HUES64 (cell line): ENCODE data around the gene P4HB.

Experiments
- H3K27ac ChIP-seq: 2 replicates; pipeline ENCODE4 v1.7.0; 2013; ENCODE audit warnings: low read depth, low read length, inconsistent platforms
- H3K27me3 ChIP-seq: 2 replicates; pipeline ENCODE4 v1.6.1; 2013; ENCODE audit warnings: mild to moderate bottlenecking, low read length; ENCODE audit not compliant: insufficient read depth
- H3K36me3 ChIP-seq: 2 replicates; pipeline ENCODE4 v1.6.1; 2013; ENCODE audit warnings: mild to moderate bottlenecking, low read length; ENCODE audit not compliant: insufficient read depth
- H3K4me1 ChIP-seq: 2 replicates; pipeline ENCODE4 v1.6.1; 2013; ENCODE audit warnings: mild to moderate bottlenecking, low read length, moderate library complexity; ENCODE audit not compliant: insufficient read depth
- H3K4me3 ChIP-seq: 2 replicates; pipeline ENCODE4 v1.5.1; 2013; ENCODE audit warnings: mild to moderate bottlenecking, low read length, moderate library complexity
- H3K9ac ChIP-seq: 2 replicates; pipeline ENCODE4 v1.6.1; 2013; ENCODE audit warnings: mild to moderate bottlenecking, low read depth, low read length
- H3K9me3 ChIP-seq: 2 replicates; pipeline ENCODE4 v1.6.1; 2013; ENCODE audit warnings: low read depth, low read length; ENCODE audit not compliant: insufficient read depth
- WGBS: fragments of 150-250, 120-280 bp; methylation state at CpG from one replicate; pipeline ENCODE4 v1.1.7; 2013; ENCODE audit warnings: missing lambda C conversion rate; 5-methylcytosine and 5-hydroxymethylcytosine counted together

P4HB gene

DNA sequence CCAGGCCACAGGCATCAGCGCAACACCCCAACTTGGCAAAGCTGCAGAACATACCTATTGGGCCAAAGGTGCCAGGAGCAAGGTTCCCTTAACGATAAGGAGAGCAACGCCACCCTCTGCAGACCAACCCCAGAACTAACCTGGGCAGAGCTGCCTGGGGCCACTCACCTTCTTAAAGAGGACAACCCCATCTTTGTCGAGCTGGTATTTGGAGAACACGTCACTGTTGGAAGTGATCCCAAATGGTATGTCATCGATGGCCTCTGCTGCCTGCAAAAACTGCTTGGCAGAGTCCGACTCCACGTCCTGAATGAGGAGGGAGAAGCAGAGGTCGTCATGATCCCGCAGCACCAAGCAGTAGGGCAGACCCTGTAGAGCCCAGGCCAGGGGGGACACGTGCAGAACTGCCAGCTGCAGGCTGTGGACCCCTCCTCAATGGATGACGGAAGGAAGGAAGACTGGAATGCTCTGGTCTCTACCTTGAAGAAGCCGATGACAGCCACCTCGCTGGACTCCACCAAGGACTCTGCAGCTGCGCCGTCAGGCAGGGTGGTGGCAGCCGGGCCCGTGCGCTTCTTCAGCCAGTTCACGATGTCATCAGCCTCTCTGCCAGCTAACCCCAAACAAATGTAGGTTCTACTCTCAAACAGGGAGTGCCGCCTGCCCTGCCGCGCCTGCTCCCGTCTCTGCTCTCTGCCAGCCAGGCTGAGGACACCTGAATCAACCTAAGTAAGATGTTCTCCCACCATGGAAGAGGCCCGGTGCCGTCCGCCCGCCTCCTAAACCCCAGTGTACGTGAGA is 5.2 kb downstream of the P4HB start:
- H3K27ac ChIP-seq: no peak overlapping the region

DNA sequence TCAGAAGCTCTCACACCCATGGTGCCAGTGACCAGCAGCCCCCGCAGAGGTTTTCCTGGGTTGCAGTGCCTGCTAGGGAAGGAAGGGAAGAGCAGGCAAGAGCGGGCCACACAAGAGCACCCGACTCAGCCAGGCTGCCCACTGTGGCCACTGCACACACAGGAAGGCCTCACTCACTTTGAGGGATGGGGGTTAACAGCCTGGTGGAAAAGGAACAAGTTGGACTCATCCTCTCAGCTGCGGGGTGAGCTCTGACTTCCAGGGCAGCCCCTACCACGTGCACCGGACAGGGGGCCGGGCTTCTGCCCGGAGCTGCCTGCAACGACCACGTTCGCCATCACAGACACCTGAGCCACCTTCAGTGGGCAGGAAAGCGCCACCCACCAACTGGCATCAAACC is 8.1 kb downstream of the P4HB start:
- 96% methylated on average over 12 of the region's 12 CpGs for WGBS
- Histone ChIP-seq H3K4me1 (no peaks in the 10 kb centered on the region), H3K9me3 (no peaks in the 10 kb centered on the region), H3K4me3 (no peak overlapping the region), H3K36me3 (peaks cover 81% of the 10 kb centered on the region), H3K9ac (no peak overlapping the region), H3K27me3 (no peaks in the 10 kb centered on the region), H3K27ac (no peak overlapping the region)

More for the DNA sequence above, 5.2 kb downstream of the P4HB start:
- no peak overlapping the region for H3K4me3 ChIP-seq
- H3K36me3 ChIP-seq: peaks cover 83% of the 10 kb centered on the region
- 96% methylated on average over 29 of the region's 29 CpGs for WGBS
- no peaks in the 10 kb centered on the region for H3K27me3 ChIP-seq
- H3K9me3 ChIP-seq: no peaks in the 10 kb centered on the region
- 0 out of 2 replicates have a peak, but pooled peaks cover 5% of the 10 kb centered on the region for H3K4me1 ChIP-seq
- H3K9ac ChIP-seq: no peak overlapping the region

DNA sequence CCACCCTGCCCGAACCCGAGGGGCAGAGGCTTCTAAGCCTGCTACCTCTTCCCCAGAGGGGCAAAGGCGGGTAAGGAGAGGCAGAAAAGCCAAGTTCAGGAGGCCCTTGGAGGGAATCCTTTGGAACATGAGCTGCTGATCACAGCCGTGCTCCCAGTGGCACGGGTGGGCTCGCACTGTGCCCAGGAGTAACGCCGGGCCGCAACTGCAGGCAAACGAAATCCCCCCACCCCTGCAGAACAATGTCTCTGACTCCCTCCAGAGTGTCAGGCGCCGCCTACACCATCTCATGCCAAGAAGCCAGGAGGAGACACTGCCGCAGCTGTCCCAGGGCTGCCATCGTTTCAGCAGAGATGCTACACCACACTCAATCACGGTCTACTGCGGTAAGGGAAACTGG is 8.9 kb downstream of the P4HB start:
- WGBS: 97% methylated on average over 16 of the region's 16 CpGs
- no peak overlapping the region for H3K27ac ChIP-seq

DNA sequence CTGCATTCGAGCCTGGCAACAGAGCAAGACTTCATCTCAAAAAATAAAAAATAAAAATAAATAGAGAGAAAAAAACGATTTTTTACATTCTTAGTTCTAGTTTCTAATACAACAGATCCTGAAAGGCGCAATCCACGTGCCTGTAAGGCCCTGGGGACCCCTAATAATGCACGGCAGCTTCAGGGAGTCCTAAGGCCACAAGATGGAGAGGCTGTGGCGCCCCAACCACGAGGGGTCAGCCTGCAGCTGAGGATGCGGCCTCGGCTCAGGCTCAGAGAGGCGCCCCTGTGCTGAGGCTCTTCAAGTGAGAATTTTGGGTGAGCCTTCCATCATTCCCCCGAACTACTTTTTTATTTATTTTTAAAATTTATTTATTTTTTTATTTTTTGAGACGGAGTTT is 10.9 kb downstream of the P4HB start:
- H3K27ac ChIP-seq: no peak overlapping the region
- H3K36me3 ChIP-seq: peaks cover 84% of the 10 kb centered on the region
- WGBS: 95% methylated on average over 10 of the region's 12 CpGs
- H3K9ac ChIP-seq: no peak overlapping the region
- H3K4me1 ChIP-seq: no peaks in the 10 kb centered on the region
- no peaks in the 10 kb centered on the region for H3K9me3 ChIP-seq
- no peaks in the 10 kb centered on the region for H3K27me3 ChIP-seq
- no peak overlapping the region for H3K4me3 ChIP-seq

More for the DNA sequence above, 8.9 kb downstream of the P4HB start:
- H3K9me3 ChIP-seq: no peaks in the 10 kb centered on the region
- no peaks in the 10 kb centered on the region for H3K27me3 ChIP-seq
- H3K4me1 ChIP-seq: no peaks in the 10 kb centered on the region
- H3K4me3 ChIP-seq: no peak overlapping the region
- no peak overlapping the region for H3K9ac ChIP-seq
- peaks cover 82% of the 10 kb centered on the region for H3K36me3 ChIP-seq

DNA sequence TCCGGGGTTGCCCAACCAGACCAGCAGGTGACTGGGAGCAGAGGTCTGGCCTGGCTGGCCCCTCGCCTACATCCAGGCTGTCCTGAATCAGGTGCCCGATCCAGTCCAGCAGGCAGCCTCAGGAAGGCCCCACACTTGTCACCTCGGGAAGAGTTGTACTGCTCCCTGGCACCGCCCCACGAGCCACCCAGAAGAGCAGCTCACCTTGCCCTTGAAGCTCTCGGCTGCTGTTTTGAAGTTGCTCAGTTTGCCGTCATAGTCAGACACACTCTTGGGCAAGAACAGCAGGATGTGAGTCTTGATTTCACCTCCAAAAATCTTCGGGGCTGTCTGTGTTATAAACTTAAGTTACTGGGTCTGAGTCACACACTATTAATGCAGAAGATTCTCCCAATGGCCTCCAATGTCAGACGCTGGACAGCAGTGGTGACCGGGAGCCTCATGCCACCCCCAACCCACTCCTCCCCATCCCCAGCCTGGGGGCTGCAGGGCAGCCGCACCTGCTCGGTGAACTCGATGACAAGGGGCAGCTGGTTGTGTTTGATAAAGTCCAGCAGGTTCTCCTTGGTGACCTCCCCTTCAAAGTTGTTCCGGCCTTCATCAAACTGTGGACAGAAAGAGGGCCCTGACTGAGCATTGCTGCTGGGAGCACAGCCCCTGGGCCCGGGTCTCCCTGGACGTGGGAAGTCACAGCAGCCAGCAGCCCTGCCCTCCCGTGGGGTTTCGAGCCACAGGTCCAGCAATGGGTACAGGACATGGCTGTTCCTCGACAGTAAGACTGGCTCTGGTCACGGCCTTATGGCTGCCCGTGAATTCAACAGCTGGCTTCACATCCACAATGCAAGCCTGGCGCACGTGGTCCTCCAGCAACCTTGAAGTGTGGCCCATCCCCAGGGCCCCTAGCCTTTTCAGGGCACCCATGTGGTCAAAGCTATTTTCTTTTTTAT is 13.3 kb downstream of the P4HB start:
- Histone ChIP-seq H3K4me3 (no peak overlapping the region), H3K9ac (no peak overlapping the region), H3K27me3 (no peaks in the 10 kb centered on the region), H3K4me1 (no peaks in the 10 kb centered on the region), H3K9me3 (no peaks in the 10 kb centered on the region), H3K27ac (no peak overlapping the region), H3K36me3 (peaks cover 82% of the 10 kb centered on the region)
- WGBS: 93% methylated on average over 24 of the region's 24 CpGs

DNA sequence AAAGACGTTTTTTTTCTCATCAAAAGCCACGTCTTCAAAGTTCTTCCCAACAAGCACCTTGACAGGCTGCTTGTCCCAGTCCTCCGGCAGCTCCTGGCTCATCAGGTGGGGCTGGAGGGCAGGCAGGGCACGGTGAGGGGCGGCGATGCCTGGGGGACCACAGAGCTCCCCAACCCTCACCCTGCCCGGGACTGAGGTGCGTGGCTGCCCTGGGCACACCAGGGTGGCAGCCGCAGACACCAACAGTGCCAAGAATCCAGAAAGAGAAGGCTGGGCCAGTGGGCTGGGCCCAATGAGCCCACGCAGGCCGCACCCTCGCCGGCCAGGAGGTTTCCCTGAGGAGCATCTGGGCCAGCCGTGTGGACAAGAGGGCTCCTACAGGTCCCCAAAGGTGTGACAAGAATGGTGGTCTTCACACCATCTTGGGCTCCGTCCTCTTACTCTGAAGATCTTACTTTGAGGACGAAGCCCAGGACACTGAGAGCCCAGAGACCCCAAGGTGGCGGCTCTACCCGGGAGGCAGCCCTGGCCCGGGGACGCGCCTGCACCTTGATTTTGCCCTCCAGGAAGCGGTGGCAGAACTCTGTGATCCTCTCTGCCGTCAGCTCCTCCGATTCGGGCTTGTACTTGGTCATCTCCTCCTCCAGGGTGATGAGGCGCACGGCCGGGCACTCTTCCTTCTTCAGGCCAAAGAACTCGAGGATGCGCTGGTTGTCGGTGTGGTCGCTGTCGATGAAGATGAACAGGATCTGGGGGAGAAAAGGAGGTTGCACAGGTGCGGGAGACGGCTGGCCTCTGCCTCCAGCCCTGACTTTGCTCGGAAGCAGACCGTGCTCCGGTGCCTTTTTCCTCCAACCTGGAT is 14.2 kb downstream of the P4HB start:
- Histone ChIP-seq H3K27ac (no peak overlapping the region), H3K36me3 (peaks cover 73% of the 10 kb centered on the region), H3K27me3 (no peaks in the 10 kb centered on the region), H3K4me3 (no peak overlapping the region), H3K9me3 (no peaks in the 10 kb centered on the region), H3K9ac (no peak overlapping the region), H3K4me1 (no peaks in the 10 kb centered on the region)
- WGBS: 96% methylated on average over 38 of the region's 38 CpGs

DNA sequence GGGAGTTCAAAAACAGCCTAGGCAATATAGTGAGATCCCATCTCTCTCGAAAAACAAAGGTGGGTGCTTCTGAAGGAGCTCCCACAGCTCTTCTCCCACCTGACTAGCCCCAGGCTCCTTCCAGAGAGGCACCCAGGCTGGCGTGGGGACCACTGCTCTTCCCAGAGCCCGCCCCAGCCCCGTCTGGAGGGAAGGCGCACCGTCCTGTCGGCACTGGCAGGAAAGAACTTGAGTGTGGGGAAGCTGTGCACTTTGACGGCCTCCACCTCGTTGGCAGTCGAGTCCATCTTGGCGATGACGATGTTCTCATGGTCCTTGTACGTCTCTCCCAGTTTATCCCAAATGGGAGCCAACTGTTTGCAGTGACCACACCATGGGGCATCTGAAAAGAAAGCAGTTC is 15.0 kb downstream of the P4HB start:
- H3K9me3 ChIP-seq: no peaks in the 10 kb centered on the region
- no peak overlapping the region for H3K27ac ChIP-seq
- no peaks in the 10 kb centered on the region for H3K27me3 ChIP-seq
- peaks cover 67% of the 10 kb centered on the region for H3K36me3 ChIP-seq
- H3K4me3 ChIP-seq: no peak overlapping the region
- H3K9ac ChIP-seq: no peak overlapping the region
- no peaks in the 10 kb centered on the region for H3K4me1 ChIP-seq
- 91% methylated on average over 13 of the region's 13 CpGs for WGBS

DNA sequence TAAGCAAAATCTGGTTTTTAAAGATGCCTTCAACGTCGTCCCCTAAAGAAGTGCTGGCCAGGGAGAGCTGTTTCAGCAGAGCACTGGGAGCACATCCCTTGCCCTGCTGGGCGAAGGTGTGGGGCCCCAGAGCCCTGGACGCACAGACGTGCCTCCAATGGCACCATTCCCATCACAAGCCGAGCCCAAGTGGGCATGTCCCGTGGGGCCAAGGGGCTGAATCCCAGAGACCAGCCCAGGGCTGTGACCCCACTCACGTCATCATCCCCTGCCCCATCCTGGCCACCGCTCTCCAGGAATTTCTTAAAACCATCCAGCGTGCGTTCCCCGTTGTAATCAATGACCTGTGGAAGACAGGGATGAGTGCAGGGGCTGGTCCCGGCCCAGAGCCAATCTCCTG is 15.4 kb downstream of the P4HB start:
- Histone ChIP-seq H3K9me3 (no peaks in the 10 kb centered on the region), H3K9ac (no peak overlapping the region), H3K4me1 (no peaks in the 10 kb centered on the region), H3K36me3 (peaks cover 64% of the 10 kb centered on the region), H3K27ac (no peak overlapping the region), H3K4me3 (no peak overlapping the region), H3K27me3 (no peaks in the 10 kb centered on the region)
- 93% methylated on average over 13 of the region's 13 CpGs for WGBS

DNA sequence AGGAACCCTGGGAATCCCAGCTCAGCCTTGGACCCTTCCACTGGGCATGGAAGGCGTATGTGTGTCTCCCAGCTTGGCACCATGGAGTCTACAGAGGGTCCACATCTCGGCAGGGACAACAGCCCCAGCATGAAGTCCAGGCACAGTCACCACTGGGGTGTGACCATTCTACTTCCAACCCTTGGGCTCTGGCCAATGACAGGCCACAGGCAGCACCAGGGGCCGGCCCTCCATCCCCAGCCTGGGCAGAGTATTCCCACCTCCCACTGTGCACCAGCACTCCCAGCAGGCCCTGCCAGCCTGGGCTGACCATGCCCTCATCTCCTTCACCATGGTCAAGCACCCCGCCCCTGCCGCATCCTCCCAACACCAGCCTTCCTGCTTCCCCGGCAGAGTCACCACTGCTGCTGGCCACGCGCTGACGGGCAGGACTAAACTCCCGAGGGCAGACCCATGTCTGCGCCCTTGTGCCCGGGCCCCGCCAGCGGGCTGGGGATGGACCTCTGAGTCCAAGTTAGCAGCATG is 15.9 kb downstream of the P4HB start:
- H3K36me3 ChIP-seq: peaks cover 62% of the 10 kb centered on the region

DNA sequence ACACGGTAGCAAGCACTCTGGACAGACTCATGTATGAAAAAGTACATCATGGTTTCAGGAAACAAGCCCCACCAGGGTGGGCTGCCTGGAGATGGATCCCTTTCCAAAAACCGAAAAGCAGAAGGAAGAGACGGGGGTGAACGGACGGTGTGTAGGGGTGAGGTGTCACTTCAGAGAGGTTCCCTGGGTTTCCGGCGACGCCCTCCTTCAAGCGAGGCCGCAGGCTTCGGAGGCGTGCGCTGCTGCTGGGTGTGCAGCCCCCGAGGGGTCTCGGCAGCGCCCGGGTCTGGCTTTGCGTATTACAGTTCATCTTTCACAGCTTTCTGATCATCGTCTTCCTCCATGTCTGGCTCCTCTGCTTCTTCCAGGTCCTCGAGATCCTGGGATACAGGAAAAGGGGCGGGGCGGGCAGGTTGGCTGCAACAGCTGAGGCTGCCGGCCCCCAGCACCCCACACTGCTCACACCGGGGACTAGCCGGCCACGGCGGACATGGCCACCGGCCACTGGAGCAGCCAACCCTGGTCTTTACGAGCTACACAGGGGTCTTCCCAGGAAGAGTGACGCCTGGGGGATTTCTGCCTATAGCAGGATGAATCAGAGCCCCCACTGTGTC is 16.5 kb downstream of the P4HB start:
- Histone ChIP-seq H3K27ac (no peak overlapping the region), H3K4me3 (no peak overlapping the region), H3K36me3 (peaks cover 58% of the 10 kb centered on the region), H3K27me3 (no peaks in the 10 kb centered on the region), H3K4me1 (no peaks in the 10 kb centered on the region), H3K9ac (no peak overlapping the region), H3K9me3 (no peaks in the 10 kb centered on the region)
- WGBS: 96% methylated on average over 30 of the region's 30 CpGs

More for the DNA sequence above, 15.9 kb downstream of the P4HB start:
- H3K9ac ChIP-seq: no peak overlapping the region
- H3K27me3 ChIP-seq: no peaks in the 10 kb centered on the region
- H3K4me3 ChIP-seq: no peak overlapping the region
- H3K9me3 ChIP-seq: no peaks in the 10 kb centered on the region
- no peak overlapping the region for H3K27ac ChIP-seq
- H3K4me1 ChIP-seq: no peaks in the 10 kb centered on the region
- 93% methylated on average over 14 of the region's 14 CpGs for WGBS
